ENCODE measurements around the gene BEAN1.

Gene BEAN1

GRCh38 chr16:66395806-66396555 lies 31.1 kb upstream of the BEAN1 start:
- no peak for DNase-seq

- DNase-seq = no peak
Observed at GRCh38 chr16:66397736-66398433, 29.2 kb upstream of the BEAN1 start.

- DNase-seq = no peak
Observed at GRCh38 chr16:66399031-66399430, 28.1 kb upstream of the BEAN1 start.

GRCh38 chr16:66399930-66400329 lies 27.2 kb upstream of the BEAN1 start:
- no peak for DNase-seq

GRCh38 chr16:66400503-66401380 lies 26.4 kb upstream of the BEAN1 start:
- no peak for DNase-seq

GRCh38 chr16:66401610-66402009 lies 25.5 kb upstream of the BEAN1 start:
- no peak for DNase-seq

- DNase-seq = no peak
Observed at GRCh38 chr16:66402166-66402565, 24.9 kb upstream of the BEAN1 start.

- no peak for DNase-seq
Observed at GRCh38 chr16:66402591-66403230, 24.4 kb upstream of the BEAN1 start.

GRCh38 chr16:66403531-66404145 lies 23.5 kb upstream of the BEAN1 start:
- DNase-seq = no peak

GRCh38 chr16:66405057-66405783 lies 21.9 kb upstream of the BEAN1 start:
- no peak for DNase-seq

- peak; percentile 51 for DNase-seq
Observed at GRCh38 chr16:66406534-66407221, 20.4 kb upstream of the BEAN1 start.

- DNase-seq = no peak
Observed at GRCh38 chr16:66408163-66409048, 18.7 kb upstream of the BEAN1 start.

GRCh38 chr16:66409156-66409555 lies 17.9 kb upstream of the BEAN1 start:
- DNase-seq = no peak

- no peak for DNase-seq
Observed at GRCh38 chr16:66412182-66412581, 14.9 kb upstream of the BEAN1 start.

GRCh38 chr16:66414891-66415290 lies 12.2 kb upstream of the BEAN1 start:
- DNase-seq = no peak

GRCh38 chr16:66416136-66416535 lies 11.0 kb upstream of the BEAN1 start:
- DNase-seq = no peak

GRCh38 chr16:66416939-66417700 lies 10.0 kb upstream of the BEAN1 start:
- DNase-seq = no peak

GRCh38 chr16:66418165-66418962 lies 8.7 kb upstream of the BEAN1 start:
- no peak for DNase-seq

Measured in NCI-H510A treated with DMSO at 0.1 percent for 48 hours (cell line).